Epithelial cell of proximal tubule (primary cell): ENCODE measurements around the gene MYT1. TPM values are rescaled to one million over a fixed set of nuclear protein-coding genes. Genes with fewer than 3 reads are reported as not detected.

ENCODE experiments used
- DNase-seq: peaks from one replicate; pipeline ENCODE4 v3.0.0-alpha.2; 2011; ENCODE audit warnings: low read depth
- H3K4me3 ChIP-seq: 2 replicates; pipeline ENCODE4 v1.5.1; 2011; ENCODE audit warnings: low read depth, mild to moderate bottlenecking, low read length
- CTCF ChIP-seq: conservative IDR thresholded peaks from 2 replicates; pipeline ENCODE4 v1.5.1; 2012; ENCODE audit warnings: low read depth, mild to moderate bottlenecking, low read length
- total RNA-seq: library from RNA; depleted of rRNA; stranded (reverse); fragments of >200 nt; gene quantifications from 2 replicates; pipeline ENCODE4 v1.2.3, GENCODE V29; 2015

The MYT1 gene
- total RNA-seq, 1 donor from 2014 or later: not detected

- H3K4me3 ChIP-seq: peak overlapping the region; percentile 89
These were observed 90.5 kb downstream of the MYT1 start for GRCh38 chr20:64254571-64255360.

GRCh38 chr20:64255361-64256281, 91.4 kb downstream of the MYT1 start, which contains the start of gene PCMTD2:
Gene PCMTD2 (plus strand): TSS chr20:64255748. CDS start chr20:64259966, 4,218 bp downstream.
- peak within 1 kb of the TSS; percentile 89 for H3K4me3 ChIP-seq
- DNase-seq: no peak
- TF ChIP-seq CTCF: peak; percentile 5

More at GRCh38 chr20:64254571-64255360, 90.5 kb downstream of the MYT1 start:
- TF ChIP-seq CTCF: no peak
- no peak for DNase-seq

- no peak for TF ChIP-seq CTCF
- peak overlapping the region; percentile 89 for H3K4me3 ChIP-seq
- DNase-seq: no peak
These were observed 92.2 kb downstream of the MYT1 start for GRCh38 chr20:64256282-64256935.

- TF ChIP-seq CTCF: no peak
- no peak for DNase-seq
- peak overlapping the region; percentile 89 for H3K4me3 ChIP-seq
These were observed 93.0 kb downstream of the MYT1 start for GRCh38 chr20:64257107-64257757.

GRCh38 chr20:64258071-64258823, 94.0 kb downstream of the MYT1 start:
- H3K4me3 ChIP-seq: no peak overlapping the region
- DNase-seq: no peak
- TF ChIP-seq CTCF: no peak

- no peak for TF ChIP-seq CTCF
- no peak overlapping the region for H3K4me3 ChIP-seq
- no peak for DNase-seq
These were observed 96.0 kb downstream of the MYT1 start for GRCh38 chr20:64260239-64260638.
